ENCODE data around the gene DNAJB13.

DNAJB13 gene

GRCh38 chr11:73997120-73997770 is 46.4 kb downstream of the DNAJB13 start:
- TF ChIP-seq, protein P1, sequence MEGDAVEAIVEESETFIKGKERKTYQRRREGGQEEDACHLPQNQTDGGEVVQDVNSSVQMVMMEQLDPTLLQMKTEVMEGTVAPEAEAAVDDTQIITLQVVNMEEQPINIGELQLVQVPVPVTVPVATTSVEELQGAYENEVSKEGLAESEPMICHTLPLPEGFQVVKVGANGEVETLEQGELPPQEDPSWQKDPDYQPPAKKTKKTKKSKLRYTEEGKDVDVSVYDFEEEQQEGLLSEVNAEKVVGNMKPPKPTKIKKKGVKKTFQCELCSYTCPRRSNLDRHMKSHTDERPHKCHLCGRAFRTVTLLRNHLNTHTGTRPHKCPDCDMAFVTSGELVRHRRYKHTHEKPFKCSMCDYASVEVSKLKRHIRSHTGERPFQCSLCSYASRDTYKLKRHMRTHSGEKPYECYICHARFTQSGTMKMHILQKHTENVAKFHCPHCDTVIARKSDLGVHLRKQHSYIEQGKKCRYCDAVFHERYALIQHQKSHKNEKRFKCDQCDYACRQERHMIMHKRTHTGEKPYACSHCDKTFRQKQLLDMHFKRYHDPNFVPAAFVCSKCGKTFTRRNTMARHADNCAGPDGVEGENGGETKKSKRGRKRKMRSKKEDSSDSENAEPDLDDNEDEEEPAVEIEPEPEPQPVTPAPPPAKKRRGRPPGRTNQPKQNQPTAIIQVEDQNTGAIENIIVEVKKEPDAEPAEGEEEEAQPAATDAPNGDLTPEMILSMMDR (IDR thresholded peaks at IDR 0.05; ENCODE audit: low read depth, low read length, missing control alignments) = no peak
- H3K4me3 ChIP-seq (replicated peaks; ENCODE audit: low read depth, low read length) = no peak overlapping the region
- no peak for DNase-seq (ENCODE audit: extremely low read depth, low read depth)

DNA sequence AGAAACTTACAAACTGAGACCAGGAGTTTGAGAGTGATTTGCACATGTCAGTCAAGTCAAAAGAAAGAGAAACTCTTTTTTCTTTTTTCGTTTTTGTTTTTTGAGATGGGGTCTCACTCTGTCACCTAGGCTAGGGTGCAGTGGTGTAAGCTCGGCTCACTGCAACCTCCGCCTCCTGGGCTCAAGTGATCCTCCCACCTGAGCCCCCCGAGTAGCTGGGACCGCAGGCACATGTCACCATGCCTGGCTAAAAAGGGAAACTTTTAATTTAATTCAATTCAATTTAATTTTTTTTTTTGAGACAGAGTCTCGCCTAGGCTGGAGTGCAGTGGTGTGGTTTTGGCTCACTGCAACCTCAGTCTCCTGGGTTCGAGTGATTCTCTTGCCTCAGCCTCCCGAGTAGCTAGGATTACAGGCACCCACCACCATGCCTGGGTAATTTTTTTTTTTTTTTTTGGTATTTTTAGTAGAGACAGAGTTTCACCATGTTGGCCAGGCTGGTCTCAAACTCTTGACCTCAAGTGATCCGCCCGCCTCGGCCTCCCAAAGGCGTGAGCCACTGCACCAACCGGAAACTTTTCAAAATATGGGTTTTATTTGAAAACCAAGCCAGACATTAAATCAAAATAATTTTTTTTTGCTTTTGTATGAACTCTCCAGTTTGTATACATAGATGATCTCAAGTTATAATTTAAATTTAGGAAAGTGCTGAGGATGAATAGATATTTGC is 48.2 kb downstream of the DNAJB13 start:
- no peak for DNase-seq (ENCODE audit: extremely low read depth, low read depth)
- H3K4me3 ChIP-seq (replicated peaks; ENCODE audit: low read depth, low read length) = no peak overlapping the region
- TF ChIP-seq, protein P1 (IDR thresholded peaks at IDR 0.05; ENCODE audit: low read depth, low read length, missing control alignments) = no peak

DNA sequence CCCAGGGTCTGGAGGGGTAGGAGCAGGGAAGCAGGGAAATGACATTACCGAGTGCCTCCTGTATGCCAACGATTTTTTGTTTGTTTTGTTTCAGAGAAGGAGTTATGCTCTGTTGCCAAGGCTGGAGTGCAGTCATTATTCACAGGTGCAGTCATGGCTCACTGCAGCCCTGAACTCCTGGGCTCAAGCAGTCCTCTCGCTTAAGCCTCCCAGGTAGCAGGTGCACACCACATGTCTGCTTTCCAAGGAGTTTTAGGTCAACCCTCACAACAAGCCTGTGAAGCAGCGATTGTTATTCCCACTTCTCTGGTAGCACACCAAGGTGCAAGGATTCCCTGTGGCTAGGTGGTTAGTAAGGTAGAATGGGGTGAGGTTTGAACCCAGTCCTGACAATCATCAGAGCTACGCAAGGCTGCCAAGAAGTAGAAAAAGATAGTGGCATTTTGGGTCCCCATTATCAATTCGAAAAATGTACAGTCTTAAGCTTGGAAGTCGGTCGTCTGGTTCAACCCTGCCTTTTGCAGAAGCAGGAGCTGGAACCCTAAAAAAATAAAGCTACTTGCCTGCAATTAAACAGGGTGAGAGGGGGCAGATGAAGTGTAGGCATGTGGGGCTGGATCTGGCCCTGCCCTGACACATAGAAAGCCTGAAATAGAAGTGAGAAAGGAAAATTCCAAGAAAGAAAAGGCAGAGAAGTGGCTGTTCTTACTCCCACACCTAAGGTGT is 48.9 kb downstream of the DNAJB13 start:
- TF ChIP-seq, protein P1 (IDR thresholded peaks at IDR 0.05; ENCODE audit: low read depth, low read length, missing control alignments) = no peak
- no peak overlapping the region for H3K4me3 ChIP-seq (replicated peaks; ENCODE audit: low read depth, low read length)
- DNase-seq (ENCODE audit: extremely low read depth, low read depth) = no peak

DNA sequence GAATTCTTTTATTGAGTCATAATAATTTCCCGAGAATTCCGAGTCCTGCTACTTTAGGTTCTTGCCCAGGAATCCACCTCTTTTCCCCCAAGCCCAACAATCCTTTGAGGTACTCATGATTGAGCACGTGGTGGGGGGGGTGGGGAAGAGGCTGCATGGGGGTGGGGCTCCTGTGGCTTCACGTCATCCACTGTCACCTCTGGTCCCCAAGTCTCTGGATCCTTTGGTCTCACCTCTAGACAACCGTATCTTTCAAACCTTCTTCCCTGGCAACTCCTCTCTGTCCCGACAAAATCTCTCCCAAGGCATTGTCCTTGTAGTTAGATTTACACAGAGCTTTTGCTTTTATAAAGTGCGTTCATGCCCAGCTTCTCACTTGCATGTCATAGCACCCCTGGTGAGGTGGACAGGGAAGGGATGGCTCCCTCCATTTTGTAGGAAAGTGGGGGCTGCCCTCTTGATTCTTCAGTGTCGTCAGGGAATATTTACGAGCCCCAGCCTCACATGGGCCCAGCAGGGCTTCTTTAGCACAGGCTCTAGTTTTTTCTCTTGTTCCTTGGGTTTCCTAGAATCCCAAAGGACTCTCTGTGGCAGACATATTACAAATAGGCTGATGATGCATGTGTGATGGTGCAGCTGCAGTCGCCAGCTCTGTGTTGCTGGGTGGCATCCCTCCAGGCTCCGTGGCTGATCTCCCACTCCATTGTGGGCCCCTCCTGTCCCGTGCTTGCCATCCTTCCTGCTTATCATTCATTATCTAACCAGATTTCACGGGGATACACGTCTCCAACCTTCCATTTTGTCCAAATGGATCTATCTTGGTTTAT is 49.7 kb downstream of the DNAJB13 start:
- H3K4me3 ChIP-seq (replicated peaks; ENCODE audit: low read depth, low read length) = no peak overlapping the region
- TF ChIP-seq, protein P1 (IDR thresholded peaks at IDR 0.05; ENCODE audit: low read depth, low read length, missing control alignments) = no peak
- no peak for DNase-seq (ENCODE audit: extremely low read depth, low read depth)

- TF ChIP-seq, protein P1 (IDR thresholded peaks at IDR 0.05; ENCODE audit: low read depth, low read length, missing control alignments) = no peak
- no peak overlapping the region for H3K4me3 ChIP-seq (replicated peaks; ENCODE audit: low read depth, low read length)
- DNase-seq (ENCODE audit: extremely low read depth, low read depth) = no peak
Measured at GRCh38 chr11:74001822-74002286, 51.0 kb downstream of the DNAJB13 start.

DNA sequence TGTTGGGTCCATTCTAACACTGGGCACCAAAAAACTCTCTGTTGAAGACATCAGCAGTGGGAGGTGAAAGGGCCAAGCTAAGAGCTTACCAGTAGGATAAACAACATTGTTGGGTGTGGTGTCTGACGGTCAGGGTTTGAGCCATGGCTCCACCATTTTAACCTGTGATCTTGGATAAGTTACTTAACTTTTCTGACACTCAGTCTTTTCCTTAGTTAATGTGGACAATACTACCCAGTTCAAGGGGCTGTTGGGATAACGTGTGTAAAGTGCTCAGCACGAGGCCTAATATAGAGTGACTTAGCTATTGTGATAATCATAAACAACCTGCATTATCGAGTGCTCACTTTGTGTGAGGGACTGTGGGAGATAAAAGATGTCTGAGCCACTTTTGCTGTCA is 52.0 kb downstream of the DNAJB13 start:
- H3K4me3 ChIP-seq (replicated peaks; ENCODE audit: low read depth, low read length) = no peak overlapping the region
- DNase-seq (ENCODE audit: extremely low read depth, low read depth) = no peak
- TF ChIP-seq, protein P1 (IDR thresholded peaks at IDR 0.05; ENCODE audit: low read depth, low read length, missing control alignments) = no peak

Measured in HFF-Myc (cell line).